Kasumi-1 (cell line): Measurements from ENCODE around the gene ZNF462.
A peak's percentile ranks its signal among the peaks of the same experiment; 100 is the strongest.
"Not testable (repeated sequence)": the region's sequence is repeated elsewhere in the genome, so short reads cannot be mapped to it uniquely, and the experiment has no call there.

ENCODE experiments used
- DNase-seq, 2 experiments: peaks; one replicate each; lab custom pipeline; 2025; lab: John Stamatoyannopoulos, UW

Gene ZNF462

GRCh38 chr9:106961623-106962022 is 98.7 kb downstream of the ZNF462 start:
- no peak for DNase-seq

GRCh38 chr9:106962122-106962521 is 99.2 kb downstream of the ZNF462 start:
- no peak for DNase-seq

- no peak for DNase-seq
Observed at GRCh38 chr9:106962615-106963363, 99.8 kb downstream of the ZNF462 start.

GRCh38 chr9:106963684-106964083 is 100.7 kb downstream of the ZNF462 start:
- no peak for DNase-seq

- no peak for DNase-seq
Observed at GRCh38 chr9:106964329-106964728, 101.4 kb downstream of the ZNF462 start.

GRCh38 chr9:106964822-106965525 is 102.0 kb downstream of the ZNF462 start:
- DNase-seq = no peak

- DNase-seq = no peak
Observed at GRCh38 chr9:106966481-106966880, 103.5 kb downstream of the ZNF462 start.

- no peak for DNase-seq
Observed at GRCh38 chr9:106969696-106970095, 106.7 kb downstream of the ZNF462 start.

GRCh38 chr9:106970219-106970975 is 107.4 kb downstream of the ZNF462 start:
- DNase-seq = no peak

GRCh38 chr9:106970976-106971457 is 108.1 kb downstream of the ZNF462 start:
- no peak for DNase-seq

GRCh38 chr9:106972082-106972481 is 109.1 kb downstream of the ZNF462 start:
- DNase-seq = no peak

GRCh38 chr9:106974341-106974740 is 111.4 kb downstream of the ZNF462 start:
- DNase-seq = no peak

GRCh38 chr9:106976772-106977171 is 113.8 kb downstream of the ZNF462 start:
- no peak for DNase-seq

- no peak for DNase-seq
Observed at GRCh38 chr9:106980551-106981101, 117.7 kb downstream of the ZNF462 start.

GRCh38 chr9:106981396-106982287 is 118.7 kb downstream of the ZNF462 start:
- DNase-seq = peak; percentile 27 to 38

GRCh38 chr9:106982636-106983035 is 119.7 kb downstream of the ZNF462 start:
- no peak for DNase-seq

GRCh38 chr9:106983346-106983745 is 120.4 kb downstream of the ZNF462 start:
- no peak for DNase-seq

GRCh38 chr9:106989904-106990303 is 126.9 kb downstream of the ZNF462 start:
- DNase-seq = not testable (repeated sequence)

GRCh38 chr9:106992186-106992585 is 129.2 kb downstream of the ZNF462 start:
- DNase-seq = no peak

- DNase-seq = no peak
Observed at GRCh38 chr9:106993603-106994002, 130.6 kb downstream of the ZNF462 start.

- no peak for DNase-seq
Observed at GRCh38 chr9:106994463-106994862, 131.5 kb downstream of the ZNF462 start.
